GM19240 (cell line): ENCODE results near the gene HSD17B14.
"Not testable (repeated sequence)": the region's sequence is repeated elsewhere in the genome, so short reads cannot be mapped to it uniquely, and the experiment has no call there.

Experiments
- DNase-seq: peaks from one replicate; pipeline ENCODE4 v3.0.0; 2011; ENCODE audit warnings: low spot score; ENCODE audit not compliant: insufficient read length

The HSD17B14 gene

DNA sequence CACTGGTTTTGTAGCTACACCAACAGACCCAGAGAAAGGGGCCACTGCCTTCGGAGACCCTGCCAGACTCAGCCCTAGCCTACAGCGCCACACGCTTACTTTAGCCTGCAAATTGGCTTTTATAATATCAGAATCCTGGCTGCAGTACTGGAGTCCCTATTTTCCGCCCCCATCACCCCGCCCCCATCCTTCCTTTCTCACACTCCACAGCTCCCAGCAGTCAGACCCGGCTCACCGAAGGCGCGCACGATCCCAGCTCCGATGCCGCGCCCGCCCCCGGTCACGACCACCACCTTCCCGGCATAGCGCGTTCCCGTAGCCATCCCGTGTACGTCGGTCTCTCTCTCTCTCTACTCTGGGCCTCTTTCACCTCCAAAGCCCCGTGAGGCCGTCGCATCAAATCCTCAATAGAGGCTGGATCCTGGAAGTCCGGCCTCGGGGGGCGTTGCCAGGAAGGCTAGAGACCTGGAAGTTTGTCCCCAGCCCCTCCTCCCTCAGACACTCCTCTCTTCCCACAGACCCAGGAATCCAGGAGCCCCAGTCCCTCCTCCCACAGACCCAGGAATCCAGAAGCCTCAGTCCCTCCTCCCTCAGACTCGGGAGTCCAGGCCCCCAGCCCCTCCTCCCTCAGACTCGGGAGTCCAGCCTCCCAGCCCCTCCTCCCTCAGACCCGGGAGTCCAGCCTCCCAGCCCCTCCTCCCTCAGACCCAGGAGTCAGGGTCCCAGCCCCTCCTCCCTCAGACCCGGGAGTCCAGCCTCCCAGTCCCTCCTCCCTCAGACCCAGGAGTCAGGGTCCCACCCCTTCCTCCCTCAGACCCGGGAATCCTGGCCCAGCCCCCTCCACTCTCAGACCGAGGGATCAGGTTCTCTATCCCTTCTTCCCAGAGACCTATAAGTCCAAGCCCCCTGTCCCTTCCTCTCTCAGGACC lies at the start of gene HSD17B14:
HSD17B14 (minus strand) TSS at position 403 of the 929 bp plus-strand sequence; CDS start at position 323, 80 bp downstream.
- DNase-seq, result no peak

DNA sequence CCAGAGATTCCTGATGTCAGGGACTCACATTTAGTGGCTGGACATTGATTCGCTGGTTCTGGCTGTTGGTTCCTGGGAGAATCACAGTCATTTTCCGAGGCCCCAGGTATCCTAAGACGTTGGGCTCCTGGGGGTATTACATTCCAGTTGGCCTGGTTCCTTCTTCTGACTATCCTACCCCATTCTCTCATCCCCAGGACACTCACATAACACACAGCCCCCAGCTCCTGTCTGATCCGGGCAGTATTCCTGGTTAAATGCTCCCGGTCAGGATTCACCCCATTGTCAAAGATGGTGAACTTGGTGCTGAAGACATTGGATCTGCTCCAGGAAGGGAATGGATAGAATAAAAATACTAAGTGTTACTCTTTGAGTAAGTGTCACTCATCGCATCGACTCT lies 47.4 kb upstream of the HSD17B14 start:
- no peak for DNase-seq

DNA sequence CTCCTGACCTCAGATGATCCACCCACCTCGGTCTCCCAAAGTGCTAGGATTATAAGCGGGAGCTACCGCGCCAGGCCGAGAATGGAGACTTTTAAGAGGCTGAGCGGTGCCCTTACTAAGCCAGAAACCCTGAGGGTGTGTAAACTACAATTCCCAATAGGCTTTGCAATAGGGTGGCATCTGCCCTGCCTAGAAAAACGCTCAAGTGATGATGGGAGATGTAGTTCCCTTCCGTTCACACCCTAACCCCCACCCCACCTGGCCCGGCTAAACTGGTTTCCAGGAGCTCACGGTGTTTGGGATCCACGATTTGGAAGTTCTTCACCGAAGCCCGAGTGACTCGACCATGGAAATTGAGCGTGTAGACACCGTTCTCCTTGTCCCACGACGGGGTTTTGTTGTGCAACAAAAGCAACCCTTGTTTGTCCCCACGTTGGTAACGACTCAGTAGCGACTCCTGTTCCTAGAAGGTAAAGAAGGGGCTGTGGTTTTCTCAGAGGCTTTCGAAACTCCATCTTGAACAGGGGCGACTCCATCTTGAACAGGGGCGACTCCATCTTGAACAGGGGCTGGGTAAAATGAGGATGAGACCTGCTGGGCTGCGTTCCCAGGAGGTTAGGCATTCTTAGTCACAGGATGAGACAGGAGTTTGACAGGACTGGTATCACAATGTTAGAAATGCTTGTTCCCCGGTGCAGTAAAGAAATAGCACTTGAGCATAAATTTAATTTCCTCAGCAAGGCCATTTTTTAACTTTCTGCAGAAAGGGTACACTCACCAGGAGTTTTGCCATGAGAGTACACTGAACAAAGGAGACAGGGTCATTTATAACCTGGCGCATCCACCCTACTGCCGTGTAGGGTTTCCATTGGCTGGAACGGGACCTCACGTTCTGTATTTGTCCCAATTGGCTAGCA lies 45.7 kb upstream of the HSD17B14 start:
- no peak for DNase-seq

DNA sequence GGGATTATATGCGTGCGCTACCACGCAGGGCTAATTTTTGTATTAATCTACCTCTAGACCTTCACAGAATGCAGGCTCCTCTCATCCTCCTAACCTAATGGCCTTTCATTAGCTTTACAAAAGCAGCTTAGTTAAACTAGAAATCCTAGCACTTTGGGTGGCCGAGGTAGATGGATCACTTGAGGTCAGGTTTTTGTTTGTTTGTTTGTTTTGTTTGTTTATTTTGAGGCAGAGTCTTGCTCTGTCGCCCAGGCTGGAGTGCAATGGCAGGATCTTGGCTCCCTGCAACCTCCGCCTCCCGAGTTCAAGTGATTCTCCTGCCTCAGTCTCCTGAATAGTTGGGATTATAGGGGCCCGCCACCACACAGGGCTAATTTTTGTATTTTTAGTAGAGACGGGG lies 43.4 kb upstream of the HSD17B14 start:
- DNase-seq, result not testable (repeated sequence)

DNA sequence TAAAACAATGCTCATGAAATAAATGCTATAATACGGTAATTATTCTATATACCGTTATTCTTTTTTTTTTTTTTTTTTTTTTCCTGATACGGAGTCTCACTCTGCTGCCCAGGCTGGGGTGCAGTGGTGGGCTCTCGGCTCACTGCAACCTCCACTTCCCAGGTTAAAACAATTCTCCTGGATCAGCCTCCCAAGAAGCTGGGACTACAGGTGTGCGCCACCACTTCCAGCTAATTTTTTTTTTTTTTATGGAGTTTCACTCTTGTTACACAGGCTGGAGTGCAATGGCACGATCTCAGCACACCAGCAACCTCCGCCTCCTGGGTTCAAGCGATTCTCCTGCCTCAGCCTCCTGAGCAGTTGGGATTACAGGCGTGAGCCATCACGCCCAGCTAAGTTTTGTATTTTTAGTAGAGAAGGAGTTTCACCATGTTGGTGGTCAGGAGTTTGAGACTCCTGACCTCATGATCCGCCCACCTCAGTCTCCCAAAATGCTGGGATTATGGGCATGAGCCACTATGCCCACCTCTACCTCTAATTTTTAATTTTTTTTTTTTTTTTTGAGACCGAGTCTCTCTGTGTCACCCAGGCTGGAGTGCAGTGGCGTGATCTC lies 42.8 kb upstream of the HSD17B14 start:
- no peak for DNase-seq

DNA sequence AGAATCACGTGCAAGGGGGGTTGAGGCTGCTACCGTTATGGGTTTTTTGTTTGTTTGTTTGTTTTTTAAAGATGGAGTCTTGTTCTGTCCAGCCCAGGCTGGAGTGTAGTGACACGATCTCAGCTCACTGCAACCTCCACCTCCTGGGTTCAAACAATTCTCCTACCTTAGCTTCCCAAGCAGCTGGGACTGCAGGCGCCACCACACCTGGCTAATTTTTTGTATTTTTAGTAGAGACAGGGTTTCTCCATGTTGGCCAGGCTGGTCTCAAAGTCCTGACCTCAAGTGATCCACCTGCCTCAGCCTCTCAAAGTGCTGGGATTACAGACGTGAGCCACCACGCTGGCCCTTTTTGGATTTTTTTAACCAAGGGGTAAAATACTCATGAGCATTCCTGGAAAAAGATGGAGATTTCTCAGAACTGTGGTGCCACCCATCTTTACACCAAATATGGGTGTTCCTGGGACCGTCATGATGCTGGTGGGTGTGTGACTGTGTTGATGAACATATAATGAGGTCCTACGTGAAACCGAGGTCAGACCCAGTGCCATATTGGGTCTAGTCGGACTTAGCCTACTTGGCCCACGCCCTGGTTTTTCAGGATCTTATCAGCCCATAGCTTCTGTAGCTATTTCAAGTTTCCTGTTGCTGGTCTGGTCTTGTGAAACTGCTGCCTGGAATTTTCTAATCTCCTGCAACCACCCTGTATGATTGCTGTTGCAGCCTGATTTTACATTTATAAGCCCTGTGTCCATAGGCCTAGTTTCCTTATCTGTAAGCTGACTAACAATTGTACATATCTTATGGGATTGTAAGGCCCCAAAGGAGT lies 42.1 kb upstream of the HSD17B14 start:
- DNase-seq, result no peak

DNA sequence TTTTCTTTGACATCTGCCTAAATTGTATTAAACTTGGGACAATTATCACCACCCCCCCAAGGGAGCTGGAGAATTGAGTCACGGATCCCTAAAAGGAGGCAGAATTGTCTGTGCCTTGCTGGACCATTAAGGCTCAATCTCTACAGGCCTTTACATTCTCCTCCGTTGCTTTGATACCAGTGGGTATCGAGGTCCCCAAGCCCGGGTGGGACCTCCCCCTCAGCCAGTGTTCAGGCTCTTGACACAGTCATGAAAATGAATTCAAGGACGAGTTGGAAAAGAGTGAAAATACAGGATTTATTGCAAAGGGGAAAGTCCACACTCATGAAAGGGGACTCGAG lies 41.5 kb upstream of the HSD17B14 start:
- DNase-seq, result no peak

DNA sequence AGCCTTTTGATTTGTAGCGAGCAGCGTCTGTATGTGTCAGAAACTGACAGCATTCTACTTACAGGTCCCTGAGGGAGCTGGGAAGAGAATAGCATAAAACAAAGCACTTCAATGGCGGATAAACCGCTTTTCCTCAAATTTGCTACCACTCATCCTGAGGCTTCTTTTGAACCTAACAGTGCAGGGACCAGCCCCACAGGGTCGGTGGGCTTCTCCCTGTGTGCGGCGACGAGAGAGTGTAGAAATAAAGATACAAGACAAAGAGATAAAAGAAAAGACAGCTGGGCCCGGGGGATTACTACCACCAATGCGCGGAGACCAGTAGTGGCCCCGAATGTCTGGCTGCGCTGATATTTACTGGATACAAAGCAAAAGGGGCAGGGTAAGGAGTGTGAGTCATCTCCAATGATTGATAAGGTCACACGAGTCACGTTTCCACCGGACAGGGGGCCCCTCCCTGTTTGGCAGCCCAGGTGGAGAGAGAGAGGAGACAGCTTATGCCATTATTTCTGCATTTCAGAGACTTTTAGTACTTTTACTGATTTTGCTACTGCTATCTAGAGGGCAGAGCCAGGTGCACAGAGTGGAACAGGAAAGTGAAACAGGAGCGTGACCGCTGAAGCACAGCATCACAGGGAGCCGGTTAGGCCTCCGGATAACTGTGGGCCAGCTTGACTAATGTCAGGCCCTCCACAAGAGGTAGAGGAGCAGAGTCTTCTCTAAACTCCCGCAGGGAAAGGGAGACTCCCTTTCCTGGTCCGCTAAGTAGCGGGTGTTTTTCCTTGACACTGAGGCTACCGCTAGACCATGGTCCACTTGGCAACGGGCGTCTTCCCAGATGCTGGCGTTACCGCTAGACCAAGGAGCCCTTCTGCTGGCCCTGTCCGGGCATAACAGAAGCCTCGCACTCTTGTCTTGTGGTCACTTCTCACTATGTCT lies 40.0 kb upstream of the HSD17B14 start:
- not testable (repeated sequence) for DNase-seq

DNA sequence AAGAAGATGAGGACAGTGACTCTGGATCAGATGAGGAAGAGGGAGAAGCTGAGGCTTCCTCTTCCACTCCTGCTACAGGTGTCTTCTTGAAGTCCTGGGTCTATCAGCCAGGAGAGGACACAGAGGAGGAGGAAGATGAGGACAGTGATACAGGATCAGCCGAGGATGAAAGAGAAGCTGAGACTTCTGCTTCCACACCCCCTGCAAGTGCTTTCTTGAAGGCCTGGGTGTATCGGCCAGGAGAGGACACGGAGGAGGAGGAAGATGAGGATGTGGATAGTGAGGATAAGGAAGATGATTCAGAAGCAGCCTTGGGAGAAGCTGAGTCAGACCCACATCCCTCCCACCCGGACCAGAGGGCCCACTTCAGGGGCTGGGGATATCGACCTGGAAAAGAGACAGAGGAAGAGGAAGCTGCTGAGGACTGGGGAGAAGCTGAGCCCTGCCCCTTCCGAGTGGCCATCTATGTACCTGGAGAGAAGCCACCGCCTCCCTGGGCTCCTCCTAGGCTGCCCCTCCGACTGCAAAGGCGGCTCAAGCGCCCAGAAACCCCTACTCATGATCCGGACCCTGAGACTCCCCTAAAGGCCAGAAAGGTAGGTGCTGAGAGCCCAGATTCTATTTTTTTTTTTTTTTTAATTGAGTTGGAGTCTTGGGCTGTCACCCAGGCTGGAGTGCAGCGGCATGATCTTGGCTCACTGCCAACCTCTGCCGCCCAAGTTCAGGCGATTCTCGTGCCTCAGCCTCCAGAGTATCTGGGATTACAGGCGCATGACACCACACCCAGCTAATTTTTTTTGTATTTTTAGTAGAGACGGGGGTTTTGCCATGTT lies 38.2 kb upstream of the HSD17B14 start:
- DNase-seq, result no peak

DNA sequence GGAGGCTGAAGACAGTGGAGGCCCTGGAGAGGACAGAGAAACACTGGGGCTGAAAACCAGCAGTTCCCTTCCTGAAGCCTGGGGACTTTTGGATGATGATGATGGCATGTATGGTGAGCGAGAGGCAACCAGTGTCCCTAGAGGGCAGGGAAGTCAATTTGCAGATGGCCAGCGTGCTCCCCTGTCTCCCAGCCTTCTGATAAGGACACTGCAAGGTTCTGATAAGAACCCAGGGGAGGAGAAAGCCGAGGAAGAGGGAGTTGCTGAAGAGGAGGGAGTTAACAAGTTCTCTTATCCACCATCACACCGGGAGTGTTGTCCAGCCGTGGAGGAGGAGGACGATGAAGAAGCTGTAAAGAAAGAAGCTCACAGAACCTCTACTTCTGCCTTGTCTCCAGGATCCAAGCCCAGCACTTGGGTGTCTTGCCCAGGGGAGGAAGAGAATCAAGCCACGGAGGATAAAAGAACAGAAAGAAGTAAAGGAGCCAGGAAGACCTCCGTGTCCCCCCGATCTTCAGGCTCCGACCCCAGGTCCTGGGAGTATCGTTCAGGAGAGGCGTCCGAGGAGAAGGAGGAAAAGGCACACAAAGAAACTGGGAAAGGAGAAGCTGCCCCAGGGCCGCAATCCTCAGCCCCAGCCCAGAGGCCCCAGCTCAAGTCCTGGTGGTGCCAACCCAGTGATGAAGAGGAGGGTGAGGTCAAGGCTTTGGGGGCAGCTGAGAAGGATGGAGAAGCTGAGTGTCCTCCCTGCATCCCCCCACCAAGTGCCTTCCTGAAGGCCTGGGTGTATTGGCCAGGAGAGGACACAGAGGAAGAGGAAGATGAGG lies 37.4 kb upstream of the HSD17B14 start:
- no peak for DNase-seq

DNA sequence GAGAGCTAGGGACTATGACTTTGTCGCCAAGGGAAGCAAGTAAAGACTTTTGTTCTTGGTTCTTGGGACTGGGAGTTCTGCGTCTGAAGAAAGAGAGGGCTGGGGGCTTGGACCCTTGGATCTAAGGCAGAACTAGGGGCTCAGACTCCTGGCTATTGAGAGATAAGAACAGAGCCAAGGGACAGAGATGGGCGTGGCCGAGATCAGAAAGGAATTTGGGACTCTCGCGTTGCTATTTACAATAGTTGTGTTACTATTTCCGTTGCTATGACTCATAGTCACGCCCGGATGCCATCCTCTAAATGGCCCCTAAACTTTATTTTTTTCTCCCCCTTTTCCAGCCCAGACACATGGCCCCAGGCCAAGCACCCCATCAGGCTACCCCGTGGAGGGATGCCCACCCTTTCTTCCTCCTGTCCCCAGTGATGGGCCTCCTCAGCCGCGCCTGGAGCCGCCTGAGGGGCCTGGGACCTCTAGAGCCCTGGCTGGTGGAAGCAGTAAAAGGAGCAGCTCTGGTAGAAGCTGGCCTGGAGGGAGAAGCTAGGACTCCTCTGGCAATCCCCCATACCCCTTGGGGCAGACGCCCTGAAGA lies 36.7 kb upstream of the HSD17B14 start:
- no peak for DNase-seq

DNA sequence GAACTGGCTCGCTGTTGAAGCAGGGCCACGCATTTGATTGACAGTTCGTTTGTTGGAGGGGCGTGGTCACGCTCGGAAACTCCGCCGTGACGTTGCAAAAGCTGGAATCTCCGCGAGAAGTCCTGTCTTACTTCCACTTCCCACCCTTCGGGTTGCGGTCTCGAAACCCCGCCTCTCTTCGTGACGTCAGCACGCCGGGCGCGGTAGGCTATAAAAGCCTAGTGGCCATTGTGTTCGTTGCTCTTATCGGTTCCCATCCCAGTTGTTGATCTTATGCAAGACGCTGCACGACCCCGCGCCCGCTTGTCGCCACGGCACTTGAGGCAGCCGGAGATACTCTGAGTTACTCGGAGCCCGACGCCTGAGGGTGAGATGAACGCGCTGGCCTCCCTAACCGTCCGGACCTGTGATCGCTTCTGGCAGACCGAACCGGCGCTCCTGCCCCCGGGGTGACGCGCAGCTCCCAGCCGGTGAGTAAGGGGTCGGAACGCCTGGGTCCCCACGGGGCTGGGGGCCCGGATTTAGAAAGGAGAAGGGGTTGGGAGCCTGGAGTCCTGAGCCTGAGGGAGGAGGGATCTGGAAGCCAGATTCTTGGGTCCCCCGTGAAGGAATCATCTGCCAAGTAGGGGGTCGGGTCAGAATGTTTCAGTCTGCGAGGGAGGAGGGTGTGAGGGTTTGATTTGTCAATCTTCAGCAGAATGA lies 36.0 kb upstream of the HSD17B14 start, which contains the start of gene PPP1R15A:
PPP1R15A (plus strand) TSS at position 240 of the 702 bp plus-strand sequence. CDS start 813 bp downstream, outside the sequence.
- DNase-seq, result peak; percentile 92

DNA sequence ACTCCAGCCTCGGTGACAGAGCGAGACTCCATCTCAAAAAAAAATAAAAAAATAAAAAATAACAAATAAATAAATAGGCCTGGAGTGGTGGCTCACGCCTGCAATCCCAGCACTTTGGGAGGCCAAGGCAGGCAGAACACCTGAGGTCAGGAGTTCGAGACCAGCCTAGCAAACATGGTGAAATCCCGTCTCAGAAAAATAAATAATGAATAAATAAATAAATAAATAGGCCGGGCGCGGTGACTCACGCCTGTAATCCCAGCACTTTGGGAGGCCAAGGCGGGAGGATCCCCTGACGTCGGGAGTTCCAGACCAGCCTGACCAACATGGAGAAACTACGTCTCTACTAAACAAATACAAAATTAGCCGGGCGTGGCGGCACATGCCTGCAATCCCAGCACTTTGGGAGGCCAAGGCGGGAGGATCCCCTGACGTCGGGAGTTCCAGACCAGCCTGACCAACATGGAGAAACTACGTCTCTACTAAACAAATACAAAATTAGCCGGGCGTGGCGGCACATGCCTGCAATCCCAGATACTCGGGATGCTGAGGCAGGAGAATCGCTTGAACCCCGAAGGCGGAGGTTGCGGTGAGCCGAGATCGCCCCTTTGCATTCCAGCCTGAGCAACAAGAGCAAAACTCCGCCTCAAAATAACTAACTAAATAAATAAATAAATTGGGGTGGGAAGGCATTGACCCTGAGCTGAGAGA lies 35.3 kb upstream of the HSD17B14 start:
- DNase-seq, result not testable (repeated sequence)

DNA sequence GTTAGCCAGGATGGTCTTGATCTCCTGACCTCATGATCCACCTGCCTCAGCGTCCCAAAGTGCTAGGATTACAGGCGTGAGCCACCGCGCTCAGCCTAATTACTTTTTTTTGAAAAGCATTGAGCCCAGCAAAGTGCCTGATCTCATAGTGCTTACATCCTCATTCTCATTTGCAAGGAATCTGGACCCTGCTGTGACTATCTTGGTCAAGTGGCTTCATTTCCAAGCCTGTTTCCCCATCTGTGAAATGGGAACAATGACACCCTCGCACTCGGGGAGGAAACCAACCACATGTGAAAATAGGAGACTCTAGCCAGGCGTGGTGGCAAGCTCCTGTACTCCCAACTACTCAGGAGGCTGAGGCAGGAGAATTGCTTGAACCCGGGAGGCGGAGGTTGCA lies 33.8 kb upstream of the HSD17B14 start:
- no peak for DNase-seq

DNA sequence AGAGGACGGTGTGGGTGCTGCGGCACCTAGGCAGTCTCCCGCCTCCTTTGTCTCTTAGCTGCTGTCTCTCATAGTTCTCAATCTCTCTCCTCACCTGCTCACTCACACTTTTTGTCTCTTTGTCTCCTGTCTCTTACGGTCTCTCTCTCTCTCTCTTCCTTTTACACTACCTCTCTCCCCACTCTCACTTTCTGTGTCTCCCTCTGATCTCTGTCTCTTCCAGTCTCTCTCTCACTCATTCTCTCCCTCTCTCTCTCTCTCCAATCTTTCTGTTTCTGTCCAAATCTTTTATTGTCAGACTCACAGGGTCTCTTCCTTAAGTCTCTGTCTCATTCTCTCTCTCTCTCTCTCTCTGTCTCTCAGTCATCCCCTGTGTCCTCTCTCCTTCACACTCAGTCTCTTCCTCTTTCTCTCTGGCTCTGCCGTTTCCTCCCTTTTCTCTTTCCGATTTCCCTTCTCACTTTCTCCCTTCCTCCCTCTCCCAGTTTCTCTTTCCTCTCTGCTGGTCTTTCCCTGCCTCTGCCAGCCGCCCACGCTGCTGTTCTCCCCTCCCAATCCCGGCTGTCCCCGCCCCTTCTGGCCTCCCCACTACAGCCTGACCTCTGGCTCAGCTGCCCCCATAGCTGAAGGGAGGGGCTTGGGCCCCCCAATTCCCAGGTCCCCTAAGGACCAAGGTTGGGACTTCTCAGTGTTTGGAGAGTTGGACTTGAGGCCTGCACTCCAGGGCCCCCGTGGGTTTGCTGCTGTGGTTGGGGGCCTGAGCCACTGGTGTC lies 32.0 kb upstream of the HSD17B14 start, which contains the start of gene PLEKHA4:
PLEKHA4 (minus strand) TSS at position 504 of the 773 bp plus-strand sequence. CDS start 997 bp downstream, outside the sequence.
- no peak for DNase-seq
